GM21360 (cell line): ENCODE measurements around the gene IL18R1.

ENCODE experiments used
- ATAC-seq: cut with Tn5 transposase; IDR thresholded peaks from one replicate; pipeline ENCODE4 v1.9.1; 2021; ENCODE audit warnings: mild to moderate bottlenecking, moderate library complexity; ENCODE audit not compliant: unreplicated experiment

Gene IL18R1

DNA sequence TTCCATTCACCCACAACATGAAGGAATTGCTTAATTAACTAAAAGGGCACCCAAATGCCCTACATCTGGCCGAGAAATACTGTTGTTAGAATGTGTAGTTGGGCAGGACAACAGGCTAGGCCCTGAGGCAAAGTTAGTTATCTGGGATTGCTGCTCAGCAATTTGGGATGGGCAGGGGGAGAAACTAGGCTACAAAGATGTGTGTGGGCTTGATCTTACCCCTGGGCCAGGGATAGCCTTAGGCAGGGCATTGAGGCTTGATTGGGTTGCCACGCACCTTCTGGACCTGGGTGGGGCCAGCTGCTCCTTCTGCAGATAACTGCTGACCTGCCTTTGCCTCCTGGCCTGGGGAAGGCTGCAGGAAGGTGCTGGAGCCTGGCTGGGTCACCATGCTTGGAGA is 76.8 kb downstream of the IL18R1 start:
- ATAC-seq: no peak

DNA sequence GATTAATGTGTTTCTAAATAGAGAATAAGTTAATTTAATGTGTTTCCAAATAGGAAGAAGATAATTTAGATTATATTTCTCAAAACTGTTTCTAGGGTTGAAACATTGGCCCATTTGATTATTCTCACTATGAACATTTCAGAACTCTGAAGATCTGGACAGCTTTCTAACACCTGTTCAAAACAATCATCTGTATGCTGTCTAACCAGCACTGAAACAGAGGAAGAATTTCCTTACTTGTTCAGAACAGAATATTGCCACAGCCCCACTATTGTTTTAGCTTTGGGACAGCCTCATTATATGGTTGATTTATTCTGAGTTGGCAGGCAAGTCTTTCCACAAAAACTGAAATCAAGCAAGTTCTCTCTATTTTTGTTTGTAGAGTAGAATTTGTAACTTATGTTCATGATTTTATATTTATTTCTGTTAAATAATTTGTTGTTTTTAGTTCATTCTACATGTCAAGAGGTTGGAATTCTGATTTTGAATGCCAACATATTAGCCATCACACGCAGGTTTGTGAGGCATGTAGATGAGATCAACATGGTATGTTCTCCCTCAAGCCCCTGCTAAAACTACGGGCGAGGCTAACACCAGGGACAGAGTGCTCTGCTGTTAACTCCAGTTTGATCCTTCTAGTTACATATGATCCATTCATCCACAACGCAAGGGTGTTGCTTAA is 78.5 kb downstream of the IL18R1 start:
- ATAC-seq: no peak

DNA sequence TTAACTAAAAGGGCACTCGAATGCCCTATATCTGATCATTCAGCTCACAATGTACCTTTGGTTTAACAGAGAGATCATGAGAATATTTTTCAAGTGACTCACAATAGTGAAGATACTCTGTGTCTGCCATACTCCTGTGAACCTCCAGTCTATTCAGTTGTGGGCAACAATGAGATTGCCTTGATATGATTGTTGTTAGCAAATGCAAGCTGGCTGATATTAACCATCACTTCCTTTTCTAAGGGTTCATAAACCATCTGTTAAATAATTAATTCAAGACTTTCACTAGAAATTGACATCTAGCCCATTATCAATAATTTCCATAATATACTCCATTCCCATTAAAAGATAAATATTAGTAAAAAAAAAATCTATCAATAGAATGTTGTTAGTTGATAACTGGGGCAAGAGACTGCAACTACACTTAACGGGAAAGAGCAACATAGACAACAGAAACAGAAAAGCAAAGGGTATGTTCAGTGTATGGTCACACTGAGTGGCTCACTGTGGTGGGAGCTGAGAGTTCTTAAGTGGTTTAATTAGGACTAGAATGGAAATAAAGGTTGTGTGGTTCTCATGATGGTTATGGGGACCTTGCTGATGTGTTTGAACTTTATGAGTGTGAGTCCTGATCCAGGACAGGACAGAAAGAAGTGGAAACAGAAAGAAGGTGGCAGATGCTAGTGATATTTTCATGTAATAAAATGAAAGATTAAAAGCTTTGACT is 79.2 kb downstream of the IL18R1 start:
- peak; percentile 41 for ATAC-seq

DNA sequence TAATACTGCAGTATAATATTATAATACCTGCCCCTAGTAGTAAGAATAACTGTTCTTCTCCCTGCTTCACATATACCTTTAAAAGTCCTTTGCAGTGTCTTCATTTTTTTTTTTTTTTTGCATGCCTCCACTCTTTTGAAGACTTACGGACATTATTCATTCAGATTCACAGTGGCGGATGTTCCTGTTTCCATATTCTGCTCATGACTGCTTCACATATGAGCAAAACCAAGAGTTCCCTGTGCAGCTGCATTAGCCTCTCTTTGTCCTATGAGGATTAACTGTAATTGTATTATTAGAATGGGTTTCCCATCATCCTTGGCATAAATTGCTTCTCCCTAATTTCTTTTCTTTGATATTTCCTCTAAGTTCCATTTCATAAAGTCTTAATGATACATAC is 80.1 kb downstream of the IL18R1 start:
- ATAC-seq: no peak

DNA sequence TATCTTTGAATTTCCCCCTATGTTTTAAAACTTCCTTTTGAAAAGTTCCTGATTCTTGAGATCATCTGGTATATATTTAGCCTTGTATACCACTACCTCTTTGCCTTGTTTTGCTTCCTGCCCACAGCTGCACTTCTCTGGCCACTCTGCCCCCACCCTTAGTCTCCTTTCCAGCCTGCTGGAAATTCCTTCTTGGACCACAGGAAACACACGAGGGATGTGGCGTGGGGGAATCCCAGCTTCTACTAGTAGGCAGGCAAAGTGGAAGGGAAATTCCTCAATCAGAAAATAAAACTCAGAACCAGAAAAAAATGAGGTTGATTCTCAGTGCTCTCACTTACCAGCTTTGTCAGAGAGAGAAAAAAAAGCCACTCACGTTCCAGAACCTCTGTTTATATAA is 80.7 kb downstream of the IL18R1 start:
- no peak for ATAC-seq

DNA sequence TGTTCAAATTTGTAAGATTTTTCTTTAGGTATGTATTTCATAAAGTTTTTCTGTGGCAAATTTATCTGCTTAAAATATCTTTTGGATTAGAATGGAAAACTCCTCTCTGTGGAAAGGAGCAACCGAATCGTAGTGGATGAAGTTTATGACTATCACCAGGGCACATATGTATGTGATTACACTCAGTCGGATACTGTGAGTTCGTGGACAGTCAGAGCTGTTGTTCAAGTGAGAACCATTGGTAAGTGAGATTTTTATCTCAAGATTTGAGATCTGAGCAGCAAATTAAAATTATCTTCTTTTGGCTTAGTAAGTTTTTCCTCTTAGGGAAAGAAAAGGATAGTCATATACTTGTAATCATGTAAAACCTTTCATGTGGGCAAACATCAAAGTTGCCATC is 81.5 kb downstream of the IL18R1 start:
- no peak for ATAC-seq

DNA sequence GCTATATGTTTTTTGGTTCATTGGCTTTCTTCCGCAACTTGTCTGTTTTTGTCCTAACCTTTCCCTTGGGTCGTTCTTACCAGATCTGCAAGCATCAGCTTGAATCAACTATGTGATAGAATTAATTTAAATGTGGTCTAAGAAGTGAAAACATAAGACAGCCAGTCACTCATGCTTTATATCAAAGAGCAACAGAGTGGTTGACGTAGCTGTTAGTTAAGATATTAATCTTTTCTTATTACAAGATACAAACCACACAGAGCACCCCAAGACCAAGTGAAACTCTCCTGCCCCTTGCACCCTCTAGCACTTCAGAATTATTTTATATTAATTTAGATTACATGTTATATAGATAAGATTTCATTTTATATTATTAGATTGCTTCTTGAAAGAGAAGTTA is 82.5 kb downstream of the IL18R1 start:
- ATAC-seq: no peak

DNA sequence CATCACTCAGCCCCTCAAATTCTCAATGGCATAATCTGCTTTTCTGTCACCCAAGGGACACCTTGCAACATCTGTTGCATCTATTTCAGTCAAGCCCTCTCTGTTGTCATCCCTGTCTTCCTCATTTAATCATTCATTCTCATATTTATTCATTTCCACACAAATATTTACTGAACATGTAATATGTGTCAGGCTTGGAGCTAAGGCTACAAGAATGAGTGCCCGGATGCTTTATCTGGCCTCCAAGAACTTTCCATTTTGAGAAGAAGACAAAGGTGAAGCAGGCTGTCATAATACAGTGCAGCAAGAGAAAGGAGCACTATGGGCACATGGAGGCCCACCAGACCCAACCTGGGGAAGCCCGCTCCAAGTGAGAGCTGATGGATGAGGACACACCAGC is 83.0 kb downstream of the IL18R1 start:
- no peak for ATAC-seq

DNA sequence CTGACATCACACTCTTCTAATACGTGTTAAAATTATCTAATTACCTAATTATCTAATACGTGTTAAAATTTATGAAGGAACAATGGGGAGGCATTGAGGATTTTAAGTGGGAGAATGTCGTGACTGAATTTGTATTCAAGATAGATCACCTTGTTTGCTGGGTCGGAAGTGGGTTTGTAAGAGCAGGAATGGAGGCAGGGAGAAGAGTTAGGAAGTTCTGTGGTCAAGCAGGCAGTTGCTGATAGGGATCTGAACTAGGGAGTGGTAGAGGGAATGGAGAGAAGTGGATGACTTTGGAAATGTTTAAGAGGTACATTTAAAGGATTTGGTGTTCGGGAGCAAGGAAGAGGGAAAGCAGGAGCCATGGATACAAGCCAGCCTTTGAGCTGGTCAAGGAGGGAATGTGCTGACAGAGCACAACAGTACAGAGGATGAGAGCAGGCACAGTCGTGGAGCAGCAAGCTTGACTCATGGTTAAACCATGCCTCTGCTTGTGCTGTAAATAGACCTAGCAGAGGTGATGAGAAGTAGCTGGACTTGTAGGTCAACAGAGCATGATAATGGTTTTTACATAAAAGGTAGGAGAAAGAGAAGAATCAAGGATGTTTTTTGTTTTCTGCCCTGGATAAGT is 83.6 kb downstream of the IL18R1 start:
- ATAC-seq: no peak

DNA sequence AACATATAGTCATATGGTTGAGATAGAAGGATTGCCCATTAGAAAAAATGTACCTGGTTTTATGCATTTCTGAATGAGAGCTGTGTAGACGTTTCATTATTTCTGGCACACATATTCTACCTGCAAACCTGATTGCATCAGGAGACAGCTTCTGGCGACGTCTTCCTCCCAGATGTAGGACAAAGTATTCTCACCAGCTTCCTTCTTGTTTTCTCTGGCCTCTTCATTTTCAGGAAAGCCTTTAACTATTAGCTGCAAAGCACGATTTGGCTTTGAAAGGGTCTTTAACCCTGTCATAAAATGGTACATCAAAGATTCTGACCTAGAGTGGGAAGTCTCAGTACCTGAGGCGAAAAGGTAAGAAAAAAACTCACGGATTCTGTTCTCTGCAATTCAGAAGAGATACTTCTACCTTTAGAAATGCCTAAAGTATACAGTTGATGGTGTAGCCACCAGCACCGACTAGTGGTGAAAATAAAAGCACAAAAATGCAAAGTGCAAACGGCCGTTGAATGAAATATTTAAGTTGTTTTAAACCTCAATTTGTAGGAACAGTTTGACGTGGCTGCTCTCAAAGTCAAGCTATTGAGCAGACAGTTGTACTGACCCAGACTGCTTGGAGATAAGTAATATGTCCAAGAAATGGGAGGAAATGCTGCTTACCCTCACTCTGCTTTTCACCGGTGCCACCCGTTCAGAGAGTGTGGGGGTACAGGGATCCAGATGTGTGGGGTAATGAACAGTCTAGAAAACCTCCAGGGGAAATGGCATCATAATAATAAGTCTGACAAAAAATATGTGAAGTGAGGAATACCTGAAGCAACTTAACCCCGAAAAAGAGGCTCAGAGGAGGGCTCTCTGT is 87.6 kb downstream of the IL18R1 start:
- ATAC-seq: peak; percentile 57

DNA sequence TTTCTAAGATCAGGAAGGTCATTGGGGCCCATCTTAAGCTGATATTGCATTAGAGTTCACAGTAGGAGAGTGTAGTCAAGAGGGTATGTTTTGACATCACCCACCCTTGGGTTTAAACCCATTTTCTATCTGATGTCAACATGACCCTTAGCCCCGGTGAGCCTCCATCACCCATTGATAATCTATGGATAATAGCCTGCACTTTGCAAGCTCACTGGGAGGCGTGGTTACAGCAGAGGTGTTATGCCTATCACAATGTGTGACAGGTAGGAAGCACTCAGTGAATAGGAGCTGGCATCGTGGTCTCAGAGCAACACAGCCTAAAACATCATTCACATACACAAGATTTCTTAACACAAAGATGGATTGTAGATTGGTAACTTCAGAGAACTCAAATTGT is 88.6 kb downstream of the IL18R1 start:
- no peak for ATAC-seq

DNA sequence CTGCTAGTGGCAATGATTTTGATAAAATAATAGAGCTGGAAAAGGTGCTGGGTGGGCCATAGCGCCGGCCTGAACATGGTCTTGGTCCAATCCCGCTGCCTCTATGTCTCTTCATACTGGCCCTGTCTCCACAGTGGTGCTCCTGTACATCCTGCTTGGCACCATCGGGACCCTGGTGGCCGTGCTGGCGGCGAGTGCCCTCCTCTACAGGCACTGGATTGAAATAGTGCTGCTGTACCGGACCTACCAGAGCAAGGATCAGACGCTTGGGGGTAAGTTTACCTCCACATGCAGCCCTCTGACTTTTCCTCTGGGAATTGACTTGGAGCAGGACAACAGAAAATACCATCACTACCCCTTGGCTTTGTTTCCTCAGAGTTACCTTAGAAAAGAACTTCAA is 91.3 kb downstream of the IL18R1 start:
- ATAC-seq: no peak
